A549 (cell line): ENCODE data around the gene CADM1.

Source experiments
- CBX8 ChIP-seq: fragments of 200-600 bp; sonication (generic); IDR thresholded peaks from 2 replicates; pipeline ENCODE4 v1.6.1; 2016
- CHD2 ChIP-seq: fragments of 150-350 bp; IDR thresholded peaks from 2 replicates; pipeline ENCODE4 v1.6.1; 2014; ENCODE audit warnings: low read length; ENCODE audit not compliant: partially characterized antibody
- POLR2A ChIP-seq: IDR thresholded peaks from 2 replicates; pipeline ENCODE4 v1.6.1; 2012; ENCODE audit warnings: mild to moderate bottlenecking, low read length
- POLR2AphosphoS2 ChIP-seq: conservative IDR thresholded peaks from 2 replicates; pipeline ENCODE4 v1.6.1; 2012; ENCODE audit warnings: low read length, improper control_type of control experiment, inconsistent platforms
- RAD21 ChIP-seq, 2 experiments: fragments of >200 bp in 1 of 2; sonication (Bioruptor Twin) in 1 of 2; formaldehyde crosslinking in 1 of 2; IDR thresholded peaks in 1 of 2; conservative IDR thresholded peaks in 1 of 2; 2 replicates in 1 of 2; 3 replicates in 1 of 2; pipeline ENCODE4 v1.6.1; 2012 to 2018; ENCODE audit warnings: inconsistent platforms in 1 of 2
- TF ChIP-seq, protein P1 (sequence below): fragments of >200 bp; sonication (Bioruptor Twin); formaldehyde crosslinking; IDR thresholded peaks from 3 replicates; pipeline ENCODE4 v1.5.1; 2016

DNA sequence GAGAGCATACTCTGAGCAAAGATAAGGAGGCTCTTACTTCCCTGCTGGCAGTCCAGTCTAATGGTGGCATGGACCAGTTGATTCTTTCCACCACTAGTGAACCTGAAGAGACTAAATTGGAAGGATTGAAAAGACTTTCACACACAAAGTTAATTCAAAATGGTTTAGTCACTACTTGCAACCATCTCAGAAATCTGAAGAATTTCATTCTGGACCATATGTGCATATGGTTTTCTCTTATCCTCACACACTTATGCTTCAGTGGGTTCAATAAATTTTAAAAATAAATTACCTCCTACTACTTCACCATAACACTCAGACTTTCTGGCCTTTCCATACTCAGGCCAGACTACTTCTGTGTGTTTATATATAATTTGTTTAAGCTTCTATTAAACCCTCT, 44.7 kb downstream of the CADM1 start:
- TF ChIP-seq, protein P1, sequence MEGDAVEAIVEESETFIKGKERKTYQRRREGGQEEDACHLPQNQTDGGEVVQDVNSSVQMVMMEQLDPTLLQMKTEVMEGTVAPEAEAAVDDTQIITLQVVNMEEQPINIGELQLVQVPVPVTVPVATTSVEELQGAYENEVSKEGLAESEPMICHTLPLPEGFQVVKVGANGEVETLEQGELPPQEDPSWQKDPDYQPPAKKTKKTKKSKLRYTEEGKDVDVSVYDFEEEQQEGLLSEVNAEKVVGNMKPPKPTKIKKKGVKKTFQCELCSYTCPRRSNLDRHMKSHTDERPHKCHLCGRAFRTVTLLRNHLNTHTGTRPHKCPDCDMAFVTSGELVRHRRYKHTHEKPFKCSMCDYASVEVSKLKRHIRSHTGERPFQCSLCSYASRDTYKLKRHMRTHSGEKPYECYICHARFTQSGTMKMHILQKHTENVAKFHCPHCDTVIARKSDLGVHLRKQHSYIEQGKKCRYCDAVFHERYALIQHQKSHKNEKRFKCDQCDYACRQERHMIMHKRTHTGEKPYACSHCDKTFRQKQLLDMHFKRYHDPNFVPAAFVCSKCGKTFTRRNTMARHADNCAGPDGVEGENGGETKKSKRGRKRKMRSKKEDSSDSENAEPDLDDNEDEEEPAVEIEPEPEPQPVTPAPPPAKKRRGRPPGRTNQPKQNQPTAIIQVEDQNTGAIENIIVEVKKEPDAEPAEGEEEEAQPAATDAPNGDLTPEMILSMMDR: no peak
- TF ChIP-seq CHD2 (no peak), CBX8 (no peak), POLR2AphosphoS2 (no peak), RAD21 (conservative IDR thresholded peaks at IDR 0.05 in 1 of 2, IDR thresholded peaks at IDR 0.05 in 1 of 2) (no peak), POLR2A (no peak)
